Measurements from ENCODE around the gene PACS1.

PACS1 gene

GRCh38 chr11:66160709-66161108 lies 90.6 kb downstream of the PACS1 start:
- TF ChIP-seq EZH2 (optimal IDR thresholded peaks at IDR 0.05; ENCODE audit: low read depth, low read length) (no peak), CTCF (IDR thresholded peaks at IDR 0.05; ENCODE audit: low read length) (no peak), EZH2phosphoT487 (IDR thresholded peaks at IDR 0.05; ENCODE audit: low read length) (no peak)
- Histone ChIP-seq H3K9ac (ENCODE audit: low read length) (no peak overlapping the region), H3K27me3 (replicated peaks; ENCODE audit: insufficient read depth, low read length) (no peaks in the 10 kb centered on the region), H3K9me2 (replicated peaks; ENCODE audit: insufficient read depth, low read length) (no peaks in the 10 kb centered on the region), H3K4me2 (ENCODE audit: low read depth, low read length) (no peak overlapping the region), H3K27ac (ENCODE audit: low read length) (no peak overlapping the region), H3K9me3 (replicated peaks; ENCODE audit: insufficient read depth, low read length) (no peaks in the 10 kb centered on the region), H3K4me1 (ENCODE audit: low read length) (peaks cover 11% of the 10 kb centered on the region), H4K20me1 (ENCODE audit: insufficient read depth, low read length) (no peaks in the 10 kb centered on the region), H3F3A (ENCODE audit: insufficient read depth, low read length) (peaks cover 8% of the 10 kb centered on the region; the same call in 1 of the 2 replicates), H3K36me3 (replicated peaks; ENCODE audit: insufficient read depth, low read length) (no peaks in the 10 kb centered on the region), H2AFZ (ENCODE audit: low read length) (no peak overlapping the region), H3K79me2 (ENCODE audit: low read length) (no peaks in the 10 kb centered on the region), H3K4me3 (ENCODE audit: low read length) (no peak overlapping the region)
- no peak for DNase-seq

GRCh38 chr11:66168289-66168688 lies 98.2 kb downstream of the PACS1 start:
- no peak overlapping the region for H3K9ac ChIP-seq (ENCODE audit: low read length)
- no peak overlapping the region for H2AFZ ChIP-seq (ENCODE audit: low read length)
- DNase-seq: no peak
- H3K36me3 ChIP-seq (replicated peaks; ENCODE audit: insufficient read depth, low read length): no peaks in the 10 kb centered on the region
- H3K9me2 ChIP-seq (replicated peaks; ENCODE audit: insufficient read depth, low read length): no peaks in the 10 kb centered on the region
- no peak overlapping the region for H3K27ac ChIP-seq (ENCODE audit: low read length)
- no peaks in the 10 kb centered on the region for H3K79me2 ChIP-seq (ENCODE audit: low read length)
- no peaks in the 10 kb centered on the region for H3K4me1 ChIP-seq (ENCODE audit: low read length)
- no peaks in the 10 kb centered on the region for H3K9me3 ChIP-seq (replicated peaks; ENCODE audit: insufficient read depth, low read length)
- TF ChIP-seq CTCF (IDR thresholded peaks at IDR 0.05; ENCODE audit: low read length) (no peak), EZH2 (optimal IDR thresholded peaks at IDR 0.05; ENCODE audit: low read depth, low read length) (no peak), EZH2phosphoT487 (IDR thresholded peaks at IDR 0.05; ENCODE audit: low read length) (no peak)
- H3F3A ChIP-seq (ENCODE audit: insufficient read depth, low read length): no peaks in the 10 kb centered on the region
- H3K4me2 ChIP-seq (ENCODE audit: low read depth, low read length): no peak overlapping the region
- H3K27me3 ChIP-seq (replicated peaks; ENCODE audit: insufficient read depth, low read length): no peaks in the 10 kb centered on the region
- H3K4me3 ChIP-seq (ENCODE audit: low read length): no peak overlapping the region
- H4K20me1 ChIP-seq (ENCODE audit: insufficient read depth, low read length): no peaks in the 10 kb centered on the region

GRCh38 chr11:66172146-66172545 lies 102.1 kb downstream of the PACS1 start:
- Histone ChIP-seq H3K9me2 (replicated peaks; ENCODE audit: insufficient read depth, low read length) (no peaks in the 10 kb centered on the region), H2AFZ (ENCODE audit: low read length) (no peak overlapping the region), H3F3A (ENCODE audit: insufficient read depth, low read length) (no peaks in the 10 kb centered on the region), H3K4me3 (ENCODE audit: low read length) (no peak overlapping the region), H3K4me2 (ENCODE audit: low read depth, low read length) (no peak overlapping the region), H3K4me1 (ENCODE audit: low read length) (no peaks in the 10 kb centered on the region), H3K27me3 (replicated peaks; ENCODE audit: insufficient read depth, low read length) (no peaks in the 10 kb centered on the region), H3K79me2 (ENCODE audit: low read length) (no peaks in the 10 kb centered on the region), H3K9ac (ENCODE audit: low read length) (no peak overlapping the region), H3K36me3 (replicated peaks; ENCODE audit: insufficient read depth, low read length) (no peaks in the 10 kb centered on the region), H4K20me1 (ENCODE audit: insufficient read depth, low read length) (no peaks in the 10 kb centered on the region), H3K9me3 (replicated peaks; ENCODE audit: insufficient read depth, low read length) (no peaks in the 10 kb centered on the region), H3K27ac (ENCODE audit: low read length) (no peak overlapping the region)
- TF ChIP-seq CTCF (IDR thresholded peaks at IDR 0.05; ENCODE audit: low read length): no peak
- no peak for TF ChIP-seq EZH2 (optimal IDR thresholded peaks at IDR 0.05; ENCODE audit: low read depth, low read length)
- no peak for TF ChIP-seq EZH2phosphoT487 (IDR thresholded peaks at IDR 0.05; ENCODE audit: low read length)
- DNase-seq: no peak

Measured in MM.1S (cell line).